Loucy (cell line): ENCODE results near the gene ST13.
"Not testable (repeated sequence)": the region's sequence is repeated elsewhere in the genome, so short reads cannot be mapped to it uniquely, and the experiment has no call there.

Experiments
- H2AFZ ChIP-seq: fragments of 200-600 bp; sonication (generic); 2 replicates; pipeline ENCODE4 v1.6.0; 2016; ENCODE audit warnings: antibody characterized with exemption, mild to moderate bottlenecking, low read length, moderate library complexity
- H3F3A ChIP-seq: fragments of 200-600 bp; 2 replicates; pipeline ENCODE4 v1.6.0; 2016; ENCODE audit warnings: antibody characterized with exemption, low read depth, mild to moderate bottlenecking
- H3K27me3 ChIP-seq: fragments of 200-600 bp; sonication (generic); 2 replicates; pipeline ENCODE4 v1.6.1; 2014; ENCODE audit warnings: low read length, mild to moderate bottlenecking; ENCODE audit not compliant: insufficient read depth, poor library complexity, severe bottlenecking
- H3K36me3 ChIP-seq: fragments of 200-600 bp; sonication (generic); 2 replicates; pipeline ENCODE4 v1.6.1; 2016; ENCODE audit warnings: low read length; ENCODE audit not compliant: insufficient read depth
- H3K4me1 ChIP-seq: fragments of 200-600 bp; sonication (generic); 2 replicates; pipeline ENCODE4 v1.5.1; 2014; ENCODE audit warnings: low read length, mild to moderate bottlenecking; ENCODE audit not compliant: insufficient read depth, poor library complexity, severe bottlenecking
- H3K4me2 ChIP-seq: fragments of 200-600 bp; sonication (generic); 2 replicates; pipeline ENCODE4 v1.6.0; 2014; ENCODE audit warnings: antibody characterized with exemption, low read length, low read depth, mild to moderate bottlenecking; ENCODE audit not compliant: poor library complexity, severe bottlenecking
- H3K4me3 ChIP-seq: fragments of 200-600 bp; sonication (generic); 2 replicates; pipeline ENCODE4 v1.5.1; 2014; ENCODE audit warnings: low read length, mild to moderate bottlenecking, mixed read lengths; ENCODE audit not compliant: poor library complexity, severe bottlenecking
- H3K79me2 ChIP-seq: fragments of 200-600 bp; sonication (generic); 2 replicates; pipeline ENCODE4 v1.6.1; 2014; ENCODE audit warnings: low read length; ENCODE audit not compliant: insufficient read depth
- H3K9ac ChIP-seq: fragments of 200-600 bp; sonication (generic); 2 replicates; pipeline ENCODE4 v1.6.0; 2014; ENCODE audit warnings: mild to moderate bottlenecking, low read depth, low read length, moderate library complexity; ENCODE audit not compliant: poor library complexity, severe bottlenecking
- H3K9me2 ChIP-seq: fragments of 200-600 bp; sonication (generic); replicated peaks from 2 replicates; pipeline ENCODE4 v1.6.1; 2016; ENCODE audit warnings: low read depth, low read length, mixed read lengths
- H3K9me3 ChIP-seq: fragments of 200-600 bp; sonication (generic); 2 replicates; pipeline ENCODE4 v1.6.1; 2014; ENCODE audit warnings: mild to moderate bottlenecking, antibody characterized with exemption, low read length, low read depth; ENCODE audit not compliant: insufficient read depth
- H4K20me1 ChIP-seq: fragments of 200-600 bp; sonication (generic); 2 replicates; pipeline ENCODE4 v1.6.0; 2014; ENCODE audit warnings: antibody characterized with exemption, low read length, mild to moderate bottlenecking; ENCODE audit not compliant: insufficient read depth, poor library complexity, severe bottlenecking
- EZH2phosphoT487 ChIP-seq: fragments of 200-600 bp; IDR thresholded peaks from 2 replicates; pipeline ENCODE4 v1.6.1; 2018; ENCODE audit warnings: antibody characterized with exemption, mild to moderate bottlenecking, moderate library complexity, borderline replicate concordance
- TF ChIP-seq, protein P1 (sequence below): fragments of 200-600 bp; sonication (generic); conservative IDR thresholded peaks from 2 replicates; pipeline ENCODE4 v1.5.1; 2014; ENCODE audit warnings: mild to moderate bottlenecking, antibody characterized with exemption, low read length

ST13 gene

GRCh38 chr22:40853333-40853732 lies 3.1 kb downstream of the ST13 start:
- Histone ChIP-seq H3K79me2 (peaks cover 95% of the 10 kb centered on the region), H3K9me3 (no peaks in the 10 kb centered on the region), H4K20me1 (peaks cover 57% of the 10 kb centered on the region), H2AFZ (no peak overlapping the region), H3K4me3 (peak overlapping the region; percentile 99), H3K9me2 (no peaks in the 10 kb centered on the region), H3K27me3 (no peaks in the 10 kb centered on the region), H3F3A (0 out of 2 replicates have a peak, but pooled peaks cover 2% of the 10 kb centered on the region), H3K4me2 (peak overlapping the region; percentile 92), H3K9ac (peak overlapping the region; percentile 95), H3K4me1 (peaks cover 57% of the 10 kb centered on the region), H3K36me3 (peaks cover 9% of the 10 kb centered on the region; the same call in 1 of the 2 replicates)
- TF ChIP-seq EZH2phosphoT487: no peak
- TF ChIP-seq, protein P1, sequence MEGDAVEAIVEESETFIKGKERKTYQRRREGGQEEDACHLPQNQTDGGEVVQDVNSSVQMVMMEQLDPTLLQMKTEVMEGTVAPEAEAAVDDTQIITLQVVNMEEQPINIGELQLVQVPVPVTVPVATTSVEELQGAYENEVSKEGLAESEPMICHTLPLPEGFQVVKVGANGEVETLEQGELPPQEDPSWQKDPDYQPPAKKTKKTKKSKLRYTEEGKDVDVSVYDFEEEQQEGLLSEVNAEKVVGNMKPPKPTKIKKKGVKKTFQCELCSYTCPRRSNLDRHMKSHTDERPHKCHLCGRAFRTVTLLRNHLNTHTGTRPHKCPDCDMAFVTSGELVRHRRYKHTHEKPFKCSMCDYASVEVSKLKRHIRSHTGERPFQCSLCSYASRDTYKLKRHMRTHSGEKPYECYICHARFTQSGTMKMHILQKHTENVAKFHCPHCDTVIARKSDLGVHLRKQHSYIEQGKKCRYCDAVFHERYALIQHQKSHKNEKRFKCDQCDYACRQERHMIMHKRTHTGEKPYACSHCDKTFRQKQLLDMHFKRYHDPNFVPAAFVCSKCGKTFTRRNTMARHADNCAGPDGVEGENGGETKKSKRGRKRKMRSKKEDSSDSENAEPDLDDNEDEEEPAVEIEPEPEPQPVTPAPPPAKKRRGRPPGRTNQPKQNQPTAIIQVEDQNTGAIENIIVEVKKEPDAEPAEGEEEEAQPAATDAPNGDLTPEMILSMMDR: no peak

DNA sequence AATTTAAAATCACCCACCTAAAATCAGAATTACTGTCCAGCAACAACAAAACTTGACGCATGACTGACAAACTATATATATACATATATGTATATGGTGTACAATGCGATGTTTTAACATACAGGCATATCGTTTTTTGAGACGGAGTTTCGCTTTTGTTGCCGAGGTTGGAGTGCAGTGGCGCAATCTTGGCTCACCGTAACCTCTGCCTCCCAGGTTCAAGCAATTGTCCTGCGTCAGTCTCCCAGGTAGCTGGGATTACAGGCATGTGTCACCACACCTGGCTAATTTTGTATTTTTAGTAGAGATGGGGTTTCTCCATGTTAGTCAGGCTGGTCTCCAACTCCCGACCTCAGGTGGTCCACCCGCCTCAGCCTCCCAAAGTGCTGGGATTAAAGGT lies 10.6 kb downstream of the ST13 start:
- not testable (repeated sequence) for H3K27me3 ChIP-seq, H3K9ac ChIP-seq, H3F3A ChIP-seq, H3K4me2 ChIP-seq, H2AFZ ChIP-seq, H3K9me3 ChIP-seq, H3K4me3 ChIP-seq, H3K4me1 ChIP-seq, H3K9me2 ChIP-seq
- Histone ChIP-seq H3K36me3 (peaks cover 78% of the 10 kb centered on the region; the same call in 1 of the 2 replicates), H3K79me2 (peaks cover 86% of the 10 kb centered on the region), H4K20me1 (peaks cover 25% of the 10 kb centered on the region)

- Histone ChIP-seq H3K79me2 (peaks cover 85% of the 10 kb centered on the region), H4K20me1 (peaks cover 25% of the 10 kb centered on the region), H2AFZ (no peak overlapping the region), H3F3A (no peaks in the 10 kb centered on the region), H3K9me2 (no peaks in the 10 kb centered on the region), H3K4me1 (peaks cover 3% of the 10 kb centered on the region), H3K9me3 (no peaks in the 10 kb centered on the region), H3K9ac (no peak overlapping the region), H3K27me3 (no peaks in the 10 kb centered on the region), H3K4me2 (no peak overlapping the region), H3K36me3 (peaks cover 81% of the 10 kb centered on the region), H3K4me3 (no peak overlapping the region)
- TF ChIP-seq EZH2phosphoT487: no peak
- TF ChIP-seq, protein P1: no peak
Measured at GRCh38 chr22:40844951-40845350, 11.5 kb downstream of the ST13 start.

DNA sequence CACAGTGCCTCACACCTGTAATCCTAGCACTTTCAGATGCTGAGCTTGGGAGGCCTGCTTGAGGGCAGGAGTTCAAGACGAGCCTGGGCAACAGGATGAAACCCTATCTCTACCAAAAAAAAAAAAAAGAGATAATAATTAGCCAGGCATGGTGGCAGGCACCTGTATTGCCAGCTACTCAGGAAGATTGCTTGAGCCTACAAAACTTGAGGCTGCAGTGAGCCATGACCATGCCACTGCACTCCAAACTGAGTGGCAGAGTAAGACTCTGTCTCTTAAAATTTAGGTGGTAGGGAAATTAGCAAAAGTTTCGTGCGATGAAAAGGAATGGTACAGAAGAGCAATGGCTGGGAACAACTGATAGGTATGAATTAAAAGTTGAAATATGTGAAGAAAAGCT lies 18.0 kb downstream of the ST13 start:
- no peaks in the 10 kb centered on the region for H3K9me3 ChIP-seq
- H3K79me2 ChIP-seq: peaks cover 53% of the 10 kb centered on the region
- H3K9ac ChIP-seq: no peak overlapping the region
- H3K4me3 ChIP-seq: no peak overlapping the region
- H2AFZ ChIP-seq: no peak overlapping the region
- peaks cover 89% of the 10 kb centered on the region for H3K36me3 ChIP-seq
- H3K4me2 ChIP-seq: no peak overlapping the region
- TF ChIP-seq, protein P1: no peak
- no peak for TF ChIP-seq EZH2phosphoT487
- no peaks in the 10 kb centered on the region for H3K9me2 ChIP-seq
- H4K20me1 ChIP-seq: peaks cover 19% of the 10 kb centered on the region
- H3K27me3 ChIP-seq: no peaks in the 10 kb centered on the region
- no peaks in the 10 kb centered on the region for H3K4me1 ChIP-seq
- H3F3A ChIP-seq: no peaks in the 10 kb centered on the region
